ENCODE measurements around the gene PCDHA6.
"Not testable (repeated sequence)": the region's sequence is repeated elsewhere in the genome, so short reads cannot be mapped to it uniquely, and the experiment has no call there.

The PCDHA6 gene, protein sequence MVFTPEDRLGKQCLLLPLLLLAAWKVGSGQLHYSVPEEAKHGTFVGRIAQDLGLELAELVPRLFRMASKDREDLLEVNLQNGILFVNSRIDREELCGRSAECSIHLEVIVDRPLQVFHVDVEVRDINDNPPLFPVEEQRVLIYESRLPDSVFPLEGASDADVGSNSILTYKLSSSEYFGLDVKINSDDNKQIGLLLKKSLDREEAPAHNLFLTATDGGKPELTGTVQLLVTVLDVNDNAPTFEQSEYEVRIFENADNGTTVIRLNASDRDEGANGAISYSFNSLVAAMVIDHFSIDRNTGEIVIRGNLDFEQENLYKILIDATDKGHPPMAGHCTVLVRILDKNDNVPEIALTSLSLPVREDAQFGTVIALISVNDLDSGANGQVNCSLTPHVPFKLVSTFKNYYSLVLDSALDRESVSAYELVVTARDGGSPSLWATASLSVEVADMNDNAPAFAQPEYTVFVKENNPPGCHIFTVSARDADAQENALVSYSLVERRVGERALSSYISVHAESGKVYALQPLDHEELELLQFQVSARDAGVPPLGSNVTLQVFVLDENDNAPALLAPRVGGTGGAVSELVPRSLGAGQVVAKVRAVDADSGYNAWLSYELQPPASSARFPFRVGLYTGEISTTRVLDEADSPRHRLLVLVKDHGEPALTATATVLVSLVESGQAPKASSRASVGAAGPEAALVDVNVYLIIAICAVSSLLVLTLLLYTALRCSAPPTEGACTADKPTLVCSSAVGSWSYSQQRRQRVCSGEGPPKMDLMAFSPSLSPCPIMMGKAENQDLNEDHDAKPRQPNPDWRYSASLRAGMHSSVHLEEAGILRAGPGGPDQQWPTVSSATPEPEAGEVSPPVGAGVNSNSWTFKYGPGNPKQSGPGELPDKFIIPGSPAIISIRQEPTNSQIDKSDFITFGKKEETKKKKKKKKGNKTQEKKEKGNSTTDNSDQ

DNA sequence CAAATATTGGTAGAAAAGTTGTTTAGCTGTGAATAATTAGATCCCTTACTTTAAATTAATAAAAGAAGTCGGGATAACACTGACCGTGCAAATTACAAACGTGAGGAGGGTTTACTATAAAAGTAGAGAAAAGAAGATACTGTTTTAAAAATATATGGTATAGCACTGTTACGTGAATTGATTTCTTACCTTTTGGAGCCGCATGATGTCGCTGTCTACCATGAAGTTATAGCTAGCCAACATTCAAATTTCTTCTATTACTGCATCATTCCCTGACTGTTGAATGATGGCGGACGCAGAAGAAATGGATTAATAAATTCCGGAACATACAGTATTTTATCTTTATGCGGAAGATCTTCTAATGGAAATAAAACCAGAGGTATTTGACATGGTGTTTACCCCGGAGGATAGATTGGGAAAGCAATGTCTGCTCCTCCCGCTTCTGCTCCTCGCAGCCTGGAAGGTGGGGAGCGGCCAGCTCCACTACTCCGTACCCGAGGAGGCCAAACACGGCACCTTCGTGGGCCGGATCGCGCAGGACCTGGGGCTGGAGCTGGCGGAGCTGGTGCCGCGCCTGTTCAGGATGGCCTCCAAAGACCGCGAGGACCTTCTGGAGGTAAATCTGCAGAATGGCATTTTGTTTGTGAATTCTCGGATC is at the start of gene PCDHA6:
Gene PCDHA6, plus strand, starts transcription at position 257 of the 658 bp plus-strand sequence. Its CDS starts 132 bp downstream, at position 389.
- DNase-seq (ENCODE audit: low spot score), result no peak

DNA sequence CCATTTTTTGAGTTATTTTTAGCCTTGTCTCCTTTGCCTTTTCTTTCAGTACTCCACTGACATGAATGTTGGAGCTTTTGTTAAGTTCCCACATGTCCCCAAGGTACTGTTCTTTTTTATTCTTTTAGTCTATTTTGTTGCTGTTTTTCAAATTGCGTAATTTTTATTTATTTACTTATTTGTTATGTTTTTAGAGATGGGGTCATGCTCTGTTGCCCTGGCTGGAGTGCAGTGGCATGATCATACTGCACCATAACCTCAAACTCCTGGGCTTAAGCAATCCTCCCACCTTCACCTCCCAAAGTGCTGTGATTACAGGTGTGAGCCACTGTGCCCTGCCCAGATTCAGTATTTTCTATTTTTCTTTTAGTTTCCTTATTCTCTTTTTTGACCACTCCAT is 47.2 kb upstream of the PCDHA6 start:
- no peak for DNase-seq (ENCODE audit: low spot score)

DNA sequence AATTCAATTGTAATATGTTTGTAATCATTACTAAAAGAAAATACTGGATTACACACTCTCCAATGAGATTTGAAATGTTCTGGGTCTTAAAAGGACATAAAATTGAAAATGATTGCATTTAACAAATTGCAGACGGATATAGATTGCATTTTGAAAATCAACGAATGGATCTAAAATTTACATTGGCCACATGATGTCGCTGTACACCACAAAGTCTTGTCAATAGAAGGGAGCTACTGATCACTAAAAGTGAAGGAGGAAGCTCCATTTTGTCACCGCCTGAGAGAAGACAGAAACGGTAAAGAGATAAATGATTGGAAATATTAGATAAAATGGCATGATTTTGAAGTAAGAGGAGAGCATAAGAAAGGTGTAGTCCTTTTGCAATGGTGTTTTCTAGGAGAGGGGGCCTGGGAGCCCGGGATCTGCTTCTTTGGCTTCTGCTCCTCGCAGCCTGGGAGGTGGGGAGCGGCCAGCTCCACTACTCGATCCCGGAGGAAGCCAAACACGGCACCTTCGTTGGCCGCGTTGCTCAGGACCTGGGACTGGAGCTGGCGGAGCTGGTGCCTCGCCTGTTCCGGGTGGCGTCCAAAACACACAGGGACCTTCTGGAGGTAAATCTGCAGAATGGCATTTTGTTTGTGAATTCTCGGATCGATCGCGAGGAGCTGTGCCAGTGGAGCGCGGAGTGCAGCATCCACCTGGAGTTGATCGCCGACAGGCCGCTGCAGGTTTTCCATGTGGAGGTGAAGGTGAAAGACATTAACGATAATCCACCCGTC is 41.7 kb upstream of the PCDHA6 start, which contains the start of gene PCDHA1:
Gene PCDHA1, plus strand, starts transcription at position 236 of the 782 bp plus-strand sequence.
- DNase-seq (ENCODE audit: low spot score), result no peak

DNA sequence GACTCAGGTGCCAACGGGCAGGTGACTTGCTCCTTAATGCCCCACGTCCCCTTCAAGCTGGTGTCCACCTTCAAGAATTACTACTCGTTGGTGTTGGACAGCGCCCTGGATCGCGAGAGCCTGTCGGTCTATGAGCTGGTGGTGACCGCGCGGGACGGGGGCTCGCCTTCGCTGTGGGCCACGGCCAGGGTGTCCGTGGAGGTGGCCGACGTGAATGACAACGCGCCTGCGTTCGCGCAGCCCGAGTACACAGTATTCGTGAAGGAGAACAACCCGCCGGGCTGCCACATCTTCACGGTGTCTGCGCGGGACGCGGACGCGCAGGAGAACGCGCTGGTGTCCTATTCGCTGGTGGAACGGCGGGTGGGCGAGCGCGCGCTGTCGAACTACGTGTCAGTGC is 40.3 kb upstream of the PCDHA6 start:
- not testable (repeated sequence) for DNase-seq (ENCODE audit: low spot score)

DNA sequence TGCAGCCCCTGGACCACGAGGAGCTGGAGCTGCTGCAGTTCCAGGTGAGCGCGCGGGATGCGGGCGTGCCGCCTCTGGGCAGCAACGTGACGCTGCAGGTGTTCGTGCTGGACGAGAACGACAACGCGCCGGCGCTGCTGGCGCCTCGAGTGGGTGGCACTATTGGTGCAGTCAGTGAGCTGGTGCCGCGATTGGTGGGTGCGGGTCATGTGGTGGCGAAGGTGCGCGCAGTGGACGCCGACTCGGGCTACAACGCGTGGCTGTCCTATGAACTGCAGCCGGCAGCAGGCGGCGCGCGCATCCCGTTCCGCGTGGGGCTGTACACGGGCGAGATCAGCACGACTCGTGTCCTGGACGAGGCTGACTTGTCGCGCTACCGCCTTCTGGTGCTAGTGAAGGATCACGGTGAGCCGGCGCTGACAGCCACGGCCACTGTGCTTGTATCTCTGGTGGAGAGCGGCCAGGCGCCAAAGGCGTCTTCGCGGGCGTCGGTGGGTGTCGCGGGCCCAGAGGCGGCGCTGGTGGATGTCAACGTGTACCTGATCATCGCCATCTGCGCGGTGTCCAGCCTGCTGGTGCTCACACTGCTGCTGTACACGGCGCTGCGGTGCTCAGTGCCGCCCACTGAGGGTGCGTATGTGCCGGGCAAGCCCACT is 39.8 kb upstream of the PCDHA6 start:
- not testable (repeated sequence) for DNase-seq (ENCODE audit: low spot score)

DNA sequence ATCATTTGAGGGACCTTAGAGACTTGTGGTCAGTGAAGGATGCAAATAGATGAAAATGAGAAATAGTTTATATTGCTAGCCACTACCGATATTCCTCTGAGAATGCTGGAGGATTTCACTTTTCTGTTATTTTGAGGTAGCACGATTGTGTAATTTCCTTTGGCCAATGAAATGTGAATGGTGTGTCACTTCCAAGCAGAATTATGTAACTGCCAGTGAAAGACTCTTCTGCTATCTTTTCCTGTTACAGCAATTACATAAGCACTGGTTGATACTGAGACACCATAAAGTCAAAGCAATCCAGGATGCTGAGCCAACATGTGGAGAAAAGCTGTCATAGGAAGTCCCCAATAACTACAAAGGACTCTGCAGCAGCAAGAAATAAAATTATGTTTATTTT is 36.7 kb upstream of the PCDHA6 start:
- no peak for DNase-seq (ENCODE audit: low spot score)

DNA sequence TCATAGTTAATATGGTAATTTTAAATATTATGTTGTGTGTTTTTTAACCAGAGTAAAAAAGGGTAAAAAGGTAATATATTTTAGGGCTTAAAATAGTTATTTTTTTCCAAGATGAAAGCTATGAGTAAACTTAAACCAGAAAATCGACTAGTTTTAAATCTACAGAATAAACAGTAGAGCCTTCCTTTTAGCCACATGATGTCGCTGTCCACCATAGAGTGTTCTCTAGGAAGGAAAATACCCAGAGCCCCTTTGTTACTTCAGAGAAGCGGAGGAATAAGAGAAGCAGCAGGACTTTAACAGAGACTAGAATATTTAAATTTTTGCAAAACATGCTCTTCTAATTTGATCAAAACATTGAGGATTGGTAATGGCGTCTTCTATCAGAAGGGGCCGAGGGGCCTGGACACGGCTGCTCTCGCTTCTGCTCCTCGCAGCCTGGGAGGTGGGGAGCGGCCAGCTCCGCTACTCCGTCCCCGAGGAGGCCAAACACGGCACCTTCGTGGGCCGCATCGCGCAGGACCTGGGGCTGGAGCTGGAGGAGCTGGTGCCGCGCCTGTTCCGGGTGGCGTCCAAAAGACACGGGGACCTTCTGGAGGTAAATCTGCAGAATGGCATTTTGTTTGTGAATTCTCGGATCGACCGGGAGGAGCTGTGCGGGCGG is 33.0 kb upstream of the PCDHA6 start, which contains the start of gene PCDHA2:
Gene PCDHA2, plus strand, starts transcription at position 258 of the 664 bp plus-strand sequence.
- DNase-seq (ENCODE audit: low spot score), result no peak

DNA sequence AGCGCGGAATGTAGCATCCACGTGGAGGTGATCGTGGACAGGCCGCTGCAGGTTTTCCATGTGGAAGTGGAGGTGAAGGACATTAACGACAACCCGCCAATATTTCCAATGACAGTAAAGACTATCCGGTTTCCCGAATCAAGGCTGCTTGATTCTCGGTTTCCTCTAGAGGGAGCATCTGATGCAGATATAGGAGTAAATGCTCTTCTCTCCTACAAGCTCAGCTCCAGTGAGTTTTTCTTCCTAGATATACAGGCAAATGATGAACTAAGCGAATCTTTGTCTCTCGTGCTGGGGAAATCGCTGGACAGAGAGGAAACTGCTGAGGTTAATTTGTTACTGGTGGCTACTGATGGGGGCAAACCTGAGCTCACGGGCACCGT is 32.5 kb upstream of the PCDHA6 start:
- DNase-seq (ENCODE audit: low spot score), result peak; percentile 6

DNA sequence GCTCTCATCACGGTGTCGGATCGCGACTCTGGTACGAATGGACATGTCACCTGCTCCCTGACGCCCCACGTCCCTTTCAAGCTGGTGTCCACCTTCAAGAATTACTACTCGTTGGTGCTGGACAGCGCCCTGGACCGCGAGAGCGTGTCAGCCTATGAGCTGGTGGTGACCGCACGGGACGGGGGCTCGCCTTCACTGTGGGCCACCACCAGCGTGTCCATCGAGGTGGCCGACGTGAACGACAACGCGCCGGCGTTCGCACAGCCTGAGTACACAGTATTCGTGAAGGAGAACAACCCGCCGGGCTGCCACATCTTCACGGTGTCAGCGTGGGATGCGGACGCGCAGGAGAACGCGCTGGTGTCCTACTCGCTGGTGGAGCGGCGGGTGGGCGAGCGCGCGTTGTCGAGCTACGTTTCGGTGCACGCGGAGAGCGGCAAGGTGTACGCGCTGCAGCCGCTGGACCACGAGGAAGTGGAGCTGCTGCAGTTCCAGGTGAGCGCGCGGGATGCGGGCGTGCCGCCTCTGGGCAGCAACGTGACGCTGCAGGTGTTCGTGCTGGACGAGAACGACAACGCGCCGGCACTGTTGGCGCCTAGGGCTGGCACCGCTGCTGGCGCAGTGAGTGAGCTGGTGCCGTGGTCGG is 31.6 kb upstream of the PCDHA6 start:
- not testable (repeated sequence) for DNase-seq (ENCODE audit: low spot score)

DNA sequence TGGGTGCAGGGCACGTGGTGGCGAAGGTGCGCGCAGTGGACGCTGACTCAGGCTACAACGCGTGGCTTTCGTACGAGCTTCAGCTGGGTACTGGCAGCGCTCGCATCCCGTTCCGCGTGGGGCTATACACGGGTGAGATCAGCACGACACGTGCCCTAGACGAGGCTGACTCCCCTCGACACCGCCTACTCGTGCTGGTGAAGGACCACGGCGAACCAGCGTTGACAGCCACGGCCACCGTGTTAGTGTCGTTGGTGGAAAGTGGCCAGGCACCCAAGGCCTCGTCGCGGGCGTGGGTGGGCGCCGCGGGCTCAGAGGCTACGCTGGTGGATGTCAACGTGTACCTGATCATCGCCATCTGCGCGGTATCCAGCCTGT is 31.1 kb upstream of the PCDHA6 start:
- no peak for DNase-seq (ENCODE audit: low spot score)

DNA sequence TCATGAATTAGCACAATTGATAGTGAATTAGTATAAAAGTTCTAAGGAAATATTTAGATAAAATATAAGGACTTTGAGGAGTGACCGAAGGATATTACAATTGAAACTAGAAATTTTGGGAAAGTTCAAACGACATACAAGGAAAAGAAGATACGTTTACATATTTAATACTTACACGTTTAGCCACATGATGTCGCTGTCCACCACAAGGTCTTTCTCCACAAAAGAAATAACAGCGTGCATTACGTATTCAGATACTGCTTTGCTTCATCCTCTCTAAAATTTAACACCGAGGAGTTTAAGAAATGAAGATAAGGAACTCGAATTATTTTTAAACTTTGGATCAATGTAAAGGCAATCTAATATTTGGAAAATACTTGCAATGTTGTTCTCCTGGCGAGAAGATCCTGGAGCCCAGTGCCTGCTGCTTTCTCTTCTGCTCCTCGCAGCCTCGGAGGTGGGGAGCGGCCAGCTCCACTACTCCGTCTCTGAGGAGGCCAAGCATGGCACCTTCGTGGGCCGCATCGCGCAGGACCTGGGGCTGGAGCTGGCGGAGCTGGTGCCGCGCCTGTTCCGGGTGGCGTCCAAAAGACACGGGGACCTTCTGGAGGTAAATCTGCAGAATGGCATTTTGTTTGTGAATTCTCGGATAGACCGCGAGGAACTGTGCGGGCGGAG is 26.8 kb upstream of the PCDHA6 start, which contains the start of gene PCDHA3:
Gene PCDHA3, plus strand, starts transcription at position 242 of the 678 bp plus-strand sequence.
- DNase-seq (ENCODE audit: low spot score), result no peak

DNA sequence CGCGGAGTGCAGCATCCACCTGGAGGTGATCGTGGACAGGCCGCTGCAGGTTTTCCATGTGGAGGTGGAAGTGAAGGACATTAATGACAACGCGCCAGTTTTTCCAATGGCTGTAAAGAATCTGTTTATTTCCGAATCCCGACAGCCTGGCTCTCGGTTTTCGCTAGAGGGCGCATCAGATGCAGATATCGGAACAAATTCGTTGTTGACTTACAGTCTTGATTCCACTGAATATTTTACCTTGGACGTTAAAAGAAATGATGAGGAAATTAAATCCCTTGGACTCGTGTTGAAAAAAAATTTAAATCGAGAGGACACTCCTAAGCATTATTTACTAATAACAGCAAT is 26.3 kb upstream of the PCDHA6 start:
- no peak for DNase-seq (ENCODE audit: low spot score)

DNA sequence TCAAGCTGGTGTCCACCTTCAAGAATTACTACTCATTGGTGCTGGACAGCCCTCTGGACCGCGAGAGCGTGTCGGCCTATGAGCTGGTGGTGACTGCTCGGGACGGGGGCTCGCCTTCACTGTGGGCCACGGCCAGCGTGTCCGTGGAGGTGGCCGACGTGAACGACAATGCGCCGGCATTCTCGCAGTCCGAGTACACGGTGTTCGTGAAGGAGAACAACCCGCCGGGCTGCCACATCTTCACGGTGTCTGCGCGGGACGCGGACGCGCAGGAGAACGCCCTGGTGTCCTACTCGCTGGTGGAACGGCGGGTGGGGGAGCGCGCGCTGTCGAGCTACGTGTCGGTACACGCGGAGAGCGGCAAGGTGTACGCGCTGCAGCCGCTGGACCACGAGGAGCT is 25.4 kb upstream of the PCDHA6 start:
- not testable (repeated sequence) for DNase-seq (ENCODE audit: low spot score)

DNA sequence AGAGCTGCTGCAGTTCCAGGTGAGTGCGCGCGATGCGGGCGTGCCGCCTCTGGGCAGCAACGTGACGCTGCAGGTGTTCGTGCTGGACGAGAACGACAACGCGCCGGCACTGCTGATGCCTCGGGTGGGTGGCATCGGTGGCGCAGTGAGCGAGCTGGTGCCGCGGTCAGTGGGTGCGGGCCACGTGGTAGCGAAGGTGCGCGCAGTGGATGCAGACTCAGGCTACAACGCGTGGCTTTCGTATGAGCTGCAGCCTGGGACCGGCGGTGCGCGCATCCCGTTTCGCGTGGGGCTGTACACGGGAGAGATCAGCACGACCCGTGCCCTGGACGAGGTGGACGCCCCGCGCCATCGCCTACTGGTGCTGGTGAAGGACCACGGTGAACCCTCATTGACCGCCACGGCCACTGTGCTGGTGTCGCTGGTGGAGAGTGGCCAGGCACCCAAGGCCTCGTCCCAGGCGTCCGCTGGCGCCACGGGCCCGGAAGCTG is 24.9 kb upstream of the PCDHA6 start:
- no peak for DNase-seq (ENCODE audit: low spot score)

DNA sequence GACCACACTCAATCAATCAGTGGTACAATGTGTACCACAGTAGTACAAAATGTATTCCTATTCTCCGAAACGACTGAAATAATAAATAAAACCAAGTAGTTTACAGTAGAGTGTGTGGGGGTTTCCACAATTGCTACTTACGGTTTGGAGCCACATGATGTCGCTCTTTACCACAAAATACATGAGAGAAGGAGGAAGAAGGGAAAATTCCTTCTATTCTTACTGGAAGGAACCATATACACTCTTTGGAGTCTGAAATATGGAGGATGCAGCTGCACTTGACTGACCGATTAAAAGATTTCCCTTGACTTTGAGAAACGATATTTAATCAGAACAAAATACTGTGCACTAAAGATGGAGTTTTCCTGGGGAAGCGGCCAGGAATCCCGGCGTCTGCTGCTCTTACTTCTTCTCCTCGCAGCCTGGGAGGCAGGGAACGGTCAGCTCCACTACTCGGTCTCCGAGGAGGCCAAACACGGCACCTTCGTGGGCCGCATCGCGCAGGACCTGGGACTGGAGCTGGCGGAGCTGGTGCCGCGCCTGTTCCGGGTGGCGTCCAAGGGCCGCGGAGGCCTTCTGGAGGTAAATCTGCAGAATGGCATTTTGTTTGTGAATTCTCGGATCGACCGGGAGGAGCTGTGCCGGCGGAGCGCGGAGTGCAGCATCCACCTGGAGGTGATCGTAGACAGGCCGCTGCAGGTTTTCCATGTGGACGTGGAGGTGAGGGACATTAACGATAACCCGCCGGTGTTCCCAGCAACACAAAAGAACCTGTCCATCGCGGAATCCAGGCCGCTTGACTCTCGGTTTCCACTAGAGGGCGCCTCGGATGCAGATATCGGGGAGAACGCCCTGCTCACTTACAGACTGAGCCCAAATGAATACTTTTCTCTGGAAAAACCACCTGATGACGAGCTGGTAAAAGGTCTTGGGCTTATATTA is 20.7 kb upstream of the PCDHA6 start, which contains the start of gene PCDHA4:
Gene PCDHA4, plus strand, starts transcription at position 235 of the 942 bp plus-strand sequence.
- DNase-seq (ENCODE audit: low spot score), result no peak

DNA sequence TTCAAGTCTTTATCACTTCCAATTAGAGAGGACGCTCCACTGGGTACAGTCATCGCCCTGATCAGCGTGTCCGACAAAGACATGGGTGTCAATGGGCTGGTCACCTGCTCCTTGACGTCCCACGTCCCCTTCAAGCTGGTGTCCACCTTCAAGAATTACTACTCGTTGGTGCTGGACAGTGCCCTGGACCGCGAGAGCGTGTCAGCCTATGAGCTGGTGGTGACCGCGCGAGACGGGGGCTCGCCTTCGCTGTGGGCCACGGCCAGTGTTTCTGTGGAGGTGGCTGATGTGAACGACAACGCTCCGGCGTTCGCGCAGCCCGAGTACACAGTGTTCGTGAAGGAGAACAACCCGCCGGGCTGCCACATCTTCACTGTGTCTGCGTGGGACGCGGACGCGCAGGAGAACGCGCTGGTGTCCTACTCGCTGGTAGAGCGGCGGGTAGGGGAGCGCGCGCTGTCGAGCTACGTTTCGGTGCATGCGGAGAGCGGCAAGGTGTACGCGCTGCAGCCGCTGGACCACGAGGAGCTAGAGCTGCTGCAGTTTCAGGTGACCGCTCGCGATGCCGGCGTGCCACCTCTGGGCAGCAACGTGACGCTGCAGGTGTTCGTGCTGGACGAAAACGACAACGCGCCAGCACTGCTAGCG is 19.4 kb upstream of the PCDHA6 start:
- not testable (repeated sequence) for DNase-seq (ENCODE audit: low spot score)

DNA sequence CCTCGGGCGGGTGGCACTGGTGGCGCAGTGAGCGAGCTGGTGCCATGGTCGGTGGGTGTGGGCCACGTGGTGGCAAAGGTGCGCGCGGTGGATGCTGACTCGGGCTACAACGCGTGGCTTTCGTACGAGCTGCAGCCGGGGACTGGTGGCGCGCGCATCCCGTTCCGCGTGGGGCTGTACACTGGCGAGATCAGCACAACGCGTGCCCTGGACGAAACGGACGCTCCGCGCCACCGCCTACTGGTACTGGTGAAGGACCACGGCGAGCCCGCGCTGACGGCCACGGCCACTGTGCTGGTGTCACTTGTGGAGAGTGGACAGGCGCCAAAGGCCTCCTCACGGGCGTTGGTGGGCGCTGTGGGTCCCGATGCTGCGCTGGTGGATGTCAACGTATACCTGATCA is 18.9 kb upstream of the PCDHA6 start:
- DNase-seq (ENCODE audit: low spot score), result no peak

Data from SW480 (cell line).